SK-N-SH treated with all-trans-retinoic acid at 6 μM for 48 hours (cell line): ENCODE results near the gene CEP43.
A peak's percentile ranks its signal among the peaks of the same experiment; 100 is the strongest.

ENCODE experiments used
- ATAC-seq: fragments of 200-7000 bp; cut with Tn5 transposase; 3 replicates; pipeline ENCODE4 v1.9.1; 2020; ENCODE audit warnings: mild to moderate bottlenecking, moderate library complexity
- BACH2 ChIP-seq: fragments of 250-450 bp; sonication (Bioruptor Pico); IDR thresholded peaks from 2 replicates; pipeline ENCODE4 v1.9.0; 2021; ENCODE audit warnings: mild to moderate bottlenecking, borderline replicate concordance
- CREB5 ChIP-seq: fragments of 250-450 bp; sonication (Bioruptor Pico); IDR thresholded peaks from 2 replicates; pipeline ENCODE4 v1.5.1; 2020; ENCODE audit warnings: low read depth, mild to moderate bottlenecking, moderate library complexity
- CSDC2 ChIP-seq: fragments of 250-450 bp; sonication (Bioruptor Pico); IDR thresholded peaks from 2 replicates; pipeline ENCODE4 v1.5.0; 2020; ENCODE audit warnings: mild to moderate bottlenecking, moderate library complexity
- CSRNP3 ChIP-seq: fragments of 250-450 bp; sonication (Bioruptor Pico); IDR thresholded peaks from 2 replicates; pipeline ENCODE4 v1.5.1; 2021; ENCODE audit warnings: mild to moderate bottlenecking, moderate library complexity
- ESRRG ChIP-seq: fragments of 250-450 bp; sonication (Bioruptor Pico); IDR thresholded peaks from 2 replicates; pipeline ENCODE4 v1.6.1; 2021; ENCODE audit warnings: mild to moderate bottlenecking
- ISL1 ChIP-seq: fragments of 250-450 bp; sonication (Bioruptor Pico); IDR thresholded peaks from 2 replicates; pipeline ENCODE4 v2.1.2; 2022; ENCODE audit warnings: mild to moderate bottlenecking, moderate library complexity
- OSR1 ChIP-seq: fragments of 250-450 bp; sonication (Bioruptor Pico); IDR thresholded peaks from 2 replicates; pipeline ENCODE4 v1.8.0; 2022; ENCODE audit warnings: moderate library complexity, mild to moderate bottlenecking, inconsistent platforms
- PATZ1 ChIP-seq: fragments of 250-450 bp; sonication (Bioruptor Pico); IDR thresholded peaks from 2 replicates; pipeline ENCODE4 v1.8.0; 2020; ENCODE audit warnings: mild to moderate bottlenecking, moderate library complexity, borderline replicate concordance
- POU6F1 ChIP-seq: fragments of 250-450 bp; sonication (Bioruptor Pico); IDR thresholded peaks from 2 replicates; pipeline ENCODE4 v1.8.0; 2021; ENCODE audit warnings: low read depth, mild to moderate bottlenecking, moderate library complexity, borderline replicate concordance
- SNAI2 ChIP-seq: fragments of 250-450 bp; sonication (Bioruptor Pico); IDR thresholded peaks from 2 replicates; pipeline ENCODE4 v1.5.0; 2020; ENCODE audit warnings: mild to moderate bottlenecking, moderate library complexity
- TCF4 ChIP-seq: fragments of 250-450 bp; sonication (Bioruptor Pico); IDR thresholded peaks from 2 replicates; pipeline ENCODE4 v1.8.0; 2021; ENCODE audit warnings: mild to moderate bottlenecking, moderate library complexity, borderline replicate concordance
- TOX ChIP-seq: fragments of 250-450 bp; sonication (Bioruptor Pico); IDR thresholded peaks from 2 replicates; pipeline ENCODE4 v1.8.0; 2021; ENCODE audit warnings: mild to moderate bottlenecking, moderate library complexity, borderline replicate concordance
- TSHZ2 ChIP-seq: fragments of 250-450 bp; sonication (Bioruptor Pico); IDR thresholded peaks from 2 replicates; pipeline ENCODE4 v1.5.0; 2020; ENCODE audit warnings: mild to moderate bottlenecking, moderate library complexity
- ZC3H10 ChIP-seq: fragments of 250-450 bp; sonication (Bioruptor Pico); IDR thresholded peaks from 2 replicates; pipeline ENCODE4 v1.5.1; 2021; ENCODE audit warnings: mild to moderate bottlenecking, moderate library complexity
- ZFP3 ChIP-seq: fragments of 250-450 bp; sonication (Bioruptor Pico); IDR thresholded peaks from 2 replicates; pipeline ENCODE4 v1.5.0; 2020; ENCODE audit warnings: mild to moderate bottlenecking, moderate library complexity
- ZFP30 ChIP-seq: fragments of 450-650 bp; formaldehyde crosslinking; IDR thresholded peaks from 2 replicates; pipeline ENCODE4 v1.5.0; 2022; ENCODE audit warnings: mild to moderate bottlenecking, moderate library complexity
- ZNF70 ChIP-seq: fragments of 450-650 bp; formaldehyde crosslinking; IDR thresholded peaks from 2 replicates; pipeline ENCODE4 v1.5.0; 2020; ENCODE audit warnings: mild to moderate bottlenecking, moderate library complexity

CEP43 gene

GRCh38 chr6:167027772-167028171 lies 28.6 kb downstream of the CEP43 start (continued):
- TF ChIP-seq PATZ1 (no peak), TCF4 (CRISPR knock-in tag) (no peak)

- TF ChIP-seq ZNF70 (CRISPR knock-in tag) (peak; percentile 37; the same call in 1 of the 2 replicates), TCF4 (CRISPR knock-in tag) (peak; percentile 48; the same call in 1 of the 2 replicates), TSHZ2 (CRISPR knock-in tag) (peak; percentile 40; the same call in 1 of the 2 replicates), ZC3H10 (CRISPR knock-in tag) (no peak)
- ATAC-seq, result peak; percentile 34; the same call in 1 of the 3 replicates
Observed at GRCh38 chr6:167030222-167031072, 31.2 kb downstream of the CEP43 start.

- peak; percentile 31; the same call in 1 of the 2 replicates for TF ChIP-seq TCF4 (CRISPR knock-in tag)
- no peak for TF ChIP-seq CSDC2
- no peak for TF ChIP-seq ZNF70 (CRISPR knock-in tag)
- no peak for TF ChIP-seq ZFP30 (CRISPR knock-in tag)
- peak; percentile 61; the same call in 1 of the 2 replicates for TF ChIP-seq TSHZ2 (CRISPR knock-in tag)
- no peak for TF ChIP-seq CSRNP3
- peak; percentile 56 for ATAC-seq
Observed at GRCh38 chr6:167031082-167031709, 32.0 kb downstream of the CEP43 start.

GRCh38 chr6:167034056-167034455 lies 34.9 kb downstream of the CEP43 start:
- ATAC-seq, result no peak
- TF ChIP-seq ZFP3 (CRISPR knock-in tag) (no peak), BACH2 (CRISPR knock-in tag) (no peak), ZFP30 (CRISPR knock-in tag) (no peak), ESRRG (CRISPR knock-in tag) (no peak), POU6F1 (no peak), TOX (CRISPR knock-in tag) (no peak), SNAI2 (CRISPR knock-in tag) (no peak), CSDC2 (no peak), ZC3H10 (CRISPR knock-in tag) (no peak), ISL1 (no peak), CREB5 (no peak), ZNF70 (CRISPR knock-in tag) (no peak), PATZ1 (no peak), OSR1 (CRISPR knock-in tag) (no peak), TCF4 (CRISPR knock-in tag) (no peak)
